Measurements from ENCODE around the gene PPP2R3B. TPM values are rescaled to one million over a fixed set of nuclear protein-coding genes. Genes with fewer than 3 reads are reported as not detected.
A peak's percentile ranks its signal among the peaks of the same experiment; 100 is the strongest.
"Not testable (repeated sequence)": the region's sequence is repeated elsewhere in the genome, so short reads cannot be mapped to it uniquely, and the experiment has no call there.

The PPP2R3B gene
- total RNA-seq, 4 donors from 2014 or later = 4.1 to 16.1 (median 9.4) TPM

DNA sequence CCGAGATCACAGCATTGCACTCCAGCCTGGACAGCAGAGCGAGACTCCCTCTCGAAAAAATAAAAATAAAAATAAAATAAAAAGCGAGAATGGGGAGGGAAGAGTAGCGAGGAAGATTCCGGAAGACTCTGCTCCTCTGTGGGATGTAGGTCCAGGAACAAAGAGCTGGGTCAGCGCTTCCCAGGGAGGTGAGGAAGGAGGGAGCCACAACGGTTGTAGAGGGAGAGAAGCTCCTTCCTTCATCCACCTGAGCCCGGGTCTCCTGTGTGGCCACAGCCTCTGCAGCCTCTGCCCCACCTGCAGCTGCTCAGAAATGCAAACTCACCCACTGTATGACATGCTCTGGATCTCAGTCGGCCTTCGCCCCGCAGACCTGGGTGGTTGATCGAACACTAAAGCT is 3.8 kb upstream of the PPP2R3B start:
- Histone ChIP-seq H3K4me1 (peaks cover 0 to 4% of the 10 kb centered on the region in 2 donors), H3K4me3 (no peak overlapping the region), H3K27ac (no peak overlapping the region), H3K9me3 (no peaks in the 10 kb centered on the region), H3K36me3 (no peaks in the 10 kb centered on the region), H3K27me3 (no peaks in the 10 kb centered on the region)
- intact Hi-C loops (cut with DNase I; ENCODE audit: low total_unique reads) = no loop called here
- TF ChIP-seq POLR2A (IDR thresholded peaks at IDR 0.05) = no peak
- TF ChIP-seq, protein P1, sequence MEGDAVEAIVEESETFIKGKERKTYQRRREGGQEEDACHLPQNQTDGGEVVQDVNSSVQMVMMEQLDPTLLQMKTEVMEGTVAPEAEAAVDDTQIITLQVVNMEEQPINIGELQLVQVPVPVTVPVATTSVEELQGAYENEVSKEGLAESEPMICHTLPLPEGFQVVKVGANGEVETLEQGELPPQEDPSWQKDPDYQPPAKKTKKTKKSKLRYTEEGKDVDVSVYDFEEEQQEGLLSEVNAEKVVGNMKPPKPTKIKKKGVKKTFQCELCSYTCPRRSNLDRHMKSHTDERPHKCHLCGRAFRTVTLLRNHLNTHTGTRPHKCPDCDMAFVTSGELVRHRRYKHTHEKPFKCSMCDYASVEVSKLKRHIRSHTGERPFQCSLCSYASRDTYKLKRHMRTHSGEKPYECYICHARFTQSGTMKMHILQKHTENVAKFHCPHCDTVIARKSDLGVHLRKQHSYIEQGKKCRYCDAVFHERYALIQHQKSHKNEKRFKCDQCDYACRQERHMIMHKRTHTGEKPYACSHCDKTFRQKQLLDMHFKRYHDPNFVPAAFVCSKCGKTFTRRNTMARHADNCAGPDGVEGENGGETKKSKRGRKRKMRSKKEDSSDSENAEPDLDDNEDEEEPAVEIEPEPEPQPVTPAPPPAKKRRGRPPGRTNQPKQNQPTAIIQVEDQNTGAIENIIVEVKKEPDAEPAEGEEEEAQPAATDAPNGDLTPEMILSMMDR (IDR thresholded peaks at IDR 0.05) = no peak
- DNase-seq = no peak

DNA sequence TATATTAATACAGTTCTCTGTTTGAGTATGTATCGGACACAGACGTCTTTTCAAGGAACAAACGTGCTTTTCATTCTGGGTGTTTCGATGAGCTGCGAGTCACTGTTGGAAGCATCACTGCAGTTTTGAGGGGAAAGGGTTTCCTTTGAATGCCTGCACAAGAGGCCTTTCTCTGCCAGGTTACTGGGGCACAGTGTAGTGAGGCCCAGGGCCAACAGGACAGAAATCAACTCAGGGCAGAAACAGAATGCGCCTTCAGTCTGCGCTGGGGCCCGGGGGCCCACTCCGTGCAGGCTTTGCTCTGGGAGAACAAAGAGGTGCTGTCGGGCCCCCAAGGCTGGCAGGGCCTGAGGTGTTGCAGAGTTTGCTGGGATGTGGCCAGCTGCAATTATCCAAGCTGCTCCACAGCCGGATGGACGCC is 2.3 kb upstream of the PPP2R3B start:
- no peak overlapping the region for H3K27ac ChIP-seq
- TF ChIP-seq POLR2A (IDR thresholded peaks at IDR 0.05) = no peak
- TF ChIP-seq, protein P1 (IDR thresholded peaks at IDR 0.05) = no peak
- H3K9me3 ChIP-seq = no peaks in the 10 kb centered on the region
- intact Hi-C loops (cut with DNase I; ENCODE audit: low total_unique reads) = loop anchor here (10.0 kb wide), 1 partner anchor 104 kb away; the partner anchor contains the start of gene PLCXD1
- H3K4me1 ChIP-seq = peaks cover 0 to 4% of the 10 kb centered on the region in 2 donors
- no peaks in the 10 kb centered on the region for H3K36me3 ChIP-seq
- DNase-seq = no peak
- no peaks in the 10 kb centered on the region for H3K27me3 ChIP-seq
- no peak overlapping the region for H3K4me3 ChIP-seq

DNA sequence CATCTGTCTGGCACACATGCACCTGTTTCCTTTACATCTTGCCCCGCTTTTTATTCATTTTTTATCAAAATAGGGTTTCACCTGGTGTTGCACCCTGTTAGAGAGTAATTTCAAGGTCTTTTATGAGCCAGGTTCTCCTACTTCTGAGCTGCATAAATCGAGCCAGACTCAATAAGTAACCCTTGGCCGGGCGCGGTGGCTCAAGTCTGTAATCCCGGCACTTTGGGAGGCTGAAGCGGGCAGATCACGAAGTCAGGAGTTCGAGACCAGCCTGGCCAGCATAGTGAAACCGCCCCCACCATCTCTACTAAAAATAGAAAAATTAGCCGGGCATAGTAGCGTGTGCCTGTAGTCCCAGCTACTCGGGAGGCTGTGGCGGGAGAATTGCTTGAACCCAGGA is 1.0 kb upstream of the PPP2R3B start:
- Histone ChIP-seq H3K9me3 (no peaks in the 10 kb centered on the region), H3K4me1 (peaks cover 0 to 4% of the 10 kb centered on the region in 2 donors), H3K4me3 (peak overlapping the region; percentile 85 to 91), H3K36me3 (no peaks in the 10 kb centered on the region), H3K27ac (peak overlapping the region; percentile 98), H3K27me3 (no peaks in the 10 kb centered on the region)
- no peak for TF ChIP-seq POLR2A (IDR thresholded peaks at IDR 0.05)
- TF ChIP-seq, protein P1 (IDR thresholded peaks at IDR 0.05) = no peak
- no peak for DNase-seq
- intact Hi-C loops (cut with DNase I; ENCODE audit: low total_unique reads) = loop anchor here (10.0 kb wide), 1 partner anchor 103 kb away; the partner anchor contains the start of gene PLCXD1

DNA sequence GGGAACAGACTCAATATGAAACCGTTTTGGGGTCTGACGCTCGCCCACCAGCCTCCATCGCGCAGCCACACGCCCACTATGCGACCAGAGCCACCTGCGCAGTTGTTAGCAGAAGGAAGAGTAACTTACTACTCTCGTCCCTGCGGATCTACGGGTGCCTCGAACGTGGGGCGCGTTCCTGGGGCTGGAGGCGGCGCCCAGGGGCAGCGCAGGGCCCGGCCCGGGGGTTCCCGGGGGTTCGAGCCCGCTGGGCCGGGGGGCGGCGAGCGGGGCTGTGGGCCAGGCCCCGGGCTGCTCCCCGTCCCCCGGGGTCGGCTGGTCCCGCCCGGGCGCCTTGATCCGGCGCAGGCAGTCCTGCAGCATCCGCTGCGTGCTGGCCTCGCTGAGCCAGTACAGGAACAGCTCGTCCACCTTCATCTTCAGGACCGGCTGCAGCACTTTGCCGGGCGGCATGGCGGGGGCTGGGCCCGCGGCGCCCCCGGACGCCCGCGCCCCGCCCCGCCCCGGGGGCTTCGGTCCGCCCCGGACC is 404 bp downstream of the PPP2R3B start:
- H3K9me3 ChIP-seq = no peaks in the 10 kb centered on the region
- H3K4me1 ChIP-seq = peaks cover 0 to 4% of the 10 kb centered on the region in 2 donors
- TF ChIP-seq POLR2A (IDR thresholded peaks at IDR 0.05) = no peak
- TF ChIP-seq, protein P1 (IDR thresholded peaks at IDR 0.05) = no peak
- H3K27me3 ChIP-seq = no peaks in the 10 kb centered on the region
- no peaks in the 10 kb centered on the region for H3K36me3 ChIP-seq
- no peak for DNase-seq
- H3K4me3 ChIP-seq = peak overlapping the region; percentile 85 to 91
- peak overlapping the region; percentile 98 for H3K27ac ChIP-seq
- intact Hi-C loops (cut with DNase I; ENCODE audit: low total_unique reads) = loop anchor here (10.0 kb wide), 1 partner anchor 102 kb away; the partner anchor contains the start of gene PLCXD1

DNA sequence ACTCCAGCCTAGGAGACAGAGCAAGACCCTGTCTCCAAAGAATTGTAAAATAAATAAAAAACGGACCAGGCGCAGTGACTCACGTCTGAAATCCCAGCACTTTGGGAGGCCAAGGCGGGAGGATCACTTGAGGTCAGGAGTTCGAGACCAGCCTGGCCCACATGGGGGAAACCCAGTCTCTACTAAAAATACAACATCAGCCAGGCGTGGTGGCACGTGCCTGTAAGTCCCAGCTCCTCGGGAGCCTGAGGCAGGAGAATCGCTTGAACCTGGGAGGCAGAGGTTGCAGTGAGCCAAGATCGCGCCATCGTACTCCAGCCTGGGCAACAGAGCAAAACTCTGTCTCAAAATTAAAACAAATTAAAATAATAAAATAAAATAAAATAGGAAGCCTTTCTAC is 971 bp downstream of the PPP2R3B start:
- not testable (repeated sequence) for H3K27me3 ChIP-seq, H3K9me3 ChIP-seq, H3K36me3 ChIP-seq, DNase-seq, H3K4me1 ChIP-seq, H3K27ac ChIP-seq
- intact Hi-C loops (cut with DNase I; ENCODE audit: low total_unique reads) = loop anchor here (10.0 kb wide), 1 partner anchor 101 kb away; the partner anchor contains the start of gene PLCXD1
- H3K4me3 ChIP-seq = peak overlapping the region; percentile 85 to 91
